ENCODE measurements around the gene ANKRD26.

DNA sequence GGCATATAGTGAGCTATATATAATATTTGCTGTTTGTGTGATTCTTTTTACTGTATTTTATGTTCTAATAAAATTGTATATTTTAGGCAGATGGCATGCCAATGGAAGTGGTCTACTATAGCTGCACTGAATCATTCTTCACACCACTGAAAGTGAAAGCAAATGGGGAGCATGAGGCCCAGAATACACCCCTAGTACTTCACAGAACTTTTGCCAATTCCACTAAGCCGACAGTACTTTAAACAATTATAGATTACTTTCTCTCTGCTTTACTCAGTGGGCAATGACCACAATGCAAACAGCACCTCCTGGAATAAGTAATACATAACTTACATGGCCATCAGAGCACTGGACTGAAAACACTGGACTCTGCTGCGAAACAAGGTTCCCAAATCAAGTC, 70.2 kb downstream of the ANKRD26 start:
- TF ChIP-seq NFRKB (IDR thresholded peaks at IDR 0.05) (no peak), HDGF (IDR thresholded peaks at IDR 0.05; ENCODE audit: borderline replicate concordance) (no peak), ELF4 (IDR thresholded peaks at IDR 0.05) (no peak), ZNF384 (IDR thresholded peaks at IDR 0.05) (no peak), TARDBP (IDR thresholded peaks at IDR 0.05) (no peak), BHLHE40 (IDR thresholded peaks at IDR 0.05; ENCODE audit: borderline replicate concordance) (no peak), FOXM1 (IDR thresholded peaks at IDR 0.05; ENCODE audit: borderline replicate concordance) (no peak), ARNT (IDR thresholded peaks at IDR 0.05) (no peak), FOXA1 (IDR thresholded peaks at IDR 0.05) (no peak), SUZ12 (IDR thresholded peaks at IDR 0.05) (no peak), CTBP1 (IDR thresholded peaks at IDR 0.05; ENCODE audit: borderline replicate concordance) (no peak)

All from HEK293T (cell line).